Stimulated activated CD8-positive, alpha-beta memory T cell treated with anti-CD3 and anti-CD28 coated beads, Interleukin-4, amount 100 ng/mL, for 48 hours (primary cell): Measurements from ENCODE around the gene RERE.
"Not testable (repeated sequence)": the region's sequence is repeated elsewhere in the genome, so short reads cannot be mapped to it uniquely, and the experiment has no call there.

Source experiments
- DNase-seq: peaks from one replicate; pipeline ENCODE4 v3.0.0-alpha.2; 2020

Gene RERE

GRCh38 chr1:8712413-8713231, 104.8 kb downstream of the RERE start:
- DNase-seq: no peak

- no peak for DNase-seq
Observed at GRCh38 chr1:8711873-8712412, 105.5 kb downstream of the RERE start.

- DNase-seq: no peak
Observed at GRCh38 chr1:8711151-8711550, 106.3 kb downstream of the RERE start.

DNA sequence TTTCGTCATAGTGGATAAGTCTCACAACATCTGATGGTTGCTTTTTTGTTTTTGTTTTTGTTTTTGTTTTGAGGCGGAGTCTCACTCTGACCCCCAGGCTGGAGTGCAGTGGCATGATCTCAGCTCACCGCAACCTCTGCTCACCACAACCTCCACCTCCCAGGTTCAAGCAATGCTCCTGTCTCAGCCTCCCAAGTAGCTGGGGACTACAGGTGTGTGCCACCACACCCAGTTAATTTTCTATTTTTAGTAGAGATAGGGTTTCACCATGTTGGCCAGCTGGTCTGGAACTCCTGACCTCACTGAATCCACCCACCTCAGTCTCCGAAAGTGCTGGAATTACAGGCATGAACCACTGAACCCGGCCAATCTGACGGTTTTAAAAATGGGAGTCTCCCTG, 109.2 kb downstream of the RERE start:
- no peak for DNase-seq

GRCh38 chr1:8706995-8707396, 110.4 kb downstream of the RERE start:
- DNase-seq: no peak

DNA sequence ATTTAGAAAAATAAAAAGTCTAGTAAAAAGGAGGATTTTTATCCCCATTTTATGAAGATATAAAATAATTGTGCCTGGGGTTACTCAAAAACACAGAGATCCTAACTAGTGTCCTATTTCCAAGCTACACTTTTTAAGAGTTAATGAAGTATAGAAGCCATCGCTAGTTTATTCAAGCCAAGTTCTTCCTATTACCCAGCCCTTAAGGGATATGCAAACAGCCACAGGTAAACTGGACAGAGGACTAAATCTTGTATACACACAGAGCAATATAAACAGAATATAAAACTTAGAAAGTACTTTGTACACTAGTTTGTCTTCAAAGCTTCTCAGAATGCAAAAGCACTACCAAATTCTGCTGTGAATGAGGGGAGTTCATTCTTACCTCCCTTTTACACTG, 111.1 kb downstream of the RERE start:
- DNase-seq: no peak

DNA sequence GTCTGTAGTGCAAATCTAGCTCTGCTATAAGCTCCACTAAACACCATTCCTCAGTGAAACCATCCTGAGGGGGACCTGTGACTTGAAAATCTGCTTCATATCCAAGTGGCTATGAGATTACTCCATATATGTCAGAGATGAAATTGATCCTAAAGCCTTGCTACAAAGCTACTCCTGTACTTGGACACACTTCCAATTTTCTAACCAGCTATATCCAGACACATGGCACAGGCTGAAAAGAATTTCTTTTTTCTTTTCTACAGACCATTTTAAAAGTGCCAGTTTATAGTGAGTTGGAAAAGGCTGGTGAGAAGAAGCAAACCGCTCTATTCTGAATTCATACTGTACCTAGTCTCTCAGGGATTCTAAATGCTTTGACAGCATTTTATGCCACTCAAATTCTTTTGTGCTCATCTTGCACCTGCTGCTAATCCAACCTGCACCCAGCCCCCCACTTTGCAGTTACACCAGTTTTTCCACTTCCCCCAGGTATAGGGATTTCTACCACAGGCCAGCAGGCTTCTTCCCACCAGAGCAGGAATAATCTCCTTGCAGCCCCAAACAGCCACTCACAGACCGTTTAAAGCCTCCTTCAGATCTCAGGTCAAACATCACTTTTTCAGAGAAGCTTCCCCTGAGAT, 112.5 kb downstream of the RERE start:
- DNase-seq: no peak

DNA sequence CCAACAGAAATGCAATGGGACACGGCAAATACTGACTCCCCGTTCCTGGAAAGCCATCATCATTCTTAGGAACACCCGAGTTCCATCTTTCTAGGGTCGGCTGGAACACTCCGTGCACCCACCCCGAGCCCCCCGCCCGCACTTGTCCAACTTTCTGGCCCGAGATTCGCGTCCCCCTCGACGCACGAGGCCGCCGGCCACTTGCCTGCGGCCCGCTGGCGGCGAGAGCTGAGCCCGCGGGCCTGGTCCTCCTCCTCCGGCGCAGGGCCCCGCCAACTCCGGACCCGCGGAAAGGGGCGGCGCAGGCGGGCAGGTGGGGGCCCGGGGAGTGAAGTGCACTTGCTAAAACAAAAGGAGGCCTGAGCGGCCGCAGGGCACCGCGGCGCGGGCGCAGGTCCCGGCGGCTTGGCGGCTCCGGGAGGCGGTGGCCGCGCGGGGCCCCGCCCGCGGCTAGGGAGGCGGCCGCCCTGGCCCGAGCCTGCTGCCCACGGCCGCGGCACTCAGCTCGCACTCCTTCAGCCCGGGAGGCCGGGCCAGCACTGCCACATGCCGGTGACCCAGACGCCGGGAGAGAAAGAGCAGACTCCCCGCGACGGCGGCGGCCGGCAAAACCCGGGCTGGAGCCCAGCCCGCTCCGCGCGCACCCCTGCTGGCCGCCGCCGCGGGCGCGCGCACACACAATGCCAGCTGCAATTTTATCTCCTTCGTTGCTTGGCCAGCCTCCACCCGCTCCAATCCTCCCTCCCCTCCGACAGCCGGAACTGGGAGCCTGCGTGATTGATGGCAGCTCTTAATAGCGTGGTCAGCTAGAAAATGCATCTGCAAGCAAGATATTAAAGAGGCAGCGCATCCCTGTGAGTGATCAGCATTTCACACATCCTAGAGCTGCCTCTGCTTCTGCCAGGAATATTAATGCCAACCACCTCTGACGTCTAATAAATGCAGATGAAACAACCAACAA, 114.3 kb downstream of the RERE start:
- DNase-seq: peak; percentile 80

- no peak for DNase-seq
Observed at GRCh38 chr1:8702472-8702849, 115.0 kb downstream of the RERE start.

- no peak for DNase-seq
Observed at GRCh38 chr1:8701794-8702471, 115.5 kb downstream of the RERE start.

DNA sequence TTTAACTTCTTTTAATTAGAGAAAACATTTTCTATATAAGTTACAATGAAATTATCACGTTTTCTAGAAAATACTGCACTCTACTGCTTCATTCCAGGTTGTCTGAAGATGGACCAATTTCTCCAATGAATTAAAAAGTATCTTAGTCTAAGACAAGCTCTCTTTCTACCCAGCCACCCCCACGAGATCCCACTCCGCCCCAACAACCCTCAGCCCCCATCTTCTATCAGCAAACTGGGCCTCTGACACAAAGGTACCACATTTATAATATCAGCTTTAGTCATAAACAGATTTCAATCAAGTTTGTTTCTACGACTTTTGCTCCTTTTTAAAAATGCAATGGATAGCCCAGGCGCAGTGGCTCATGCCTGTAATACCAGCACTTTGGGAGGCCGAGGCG, 117.8 kb downstream of the RERE start:
- no peak for DNase-seq

GRCh38 chr1:8698937-8699447, 118.4 kb downstream of the RERE start:
- no peak for DNase-seq

DNA sequence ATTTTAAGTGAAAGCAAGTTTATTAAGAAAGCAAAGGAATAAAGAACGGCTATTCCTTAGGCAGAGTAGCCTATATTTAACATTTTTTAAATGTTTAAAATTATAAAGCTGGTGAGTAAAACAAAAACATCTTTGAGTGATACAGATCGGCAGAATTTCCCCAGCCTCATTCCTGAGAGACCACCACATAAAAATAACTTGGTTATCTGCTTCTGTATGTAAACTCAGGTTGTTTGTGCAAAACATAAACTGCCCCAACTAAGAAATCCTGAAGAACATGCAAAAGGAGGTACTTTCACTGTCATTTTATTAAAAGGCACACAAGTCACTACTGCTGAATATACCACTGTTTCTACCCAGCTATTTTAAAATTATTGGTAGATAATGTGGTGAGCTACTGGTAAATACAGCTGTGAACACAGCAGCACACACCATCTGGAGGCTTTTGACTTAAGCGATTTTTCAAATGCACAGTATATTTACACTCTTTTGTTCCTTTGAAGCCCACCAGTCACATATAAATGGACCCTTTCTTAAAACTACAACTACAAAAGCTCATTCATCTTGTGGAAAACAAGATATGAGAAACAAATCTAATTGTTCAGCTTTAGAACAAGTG, 119.3 kb downstream of the RERE start:
- DNase-seq: no peak

GRCh38 chr1:8695442-8695841, 122.0 kb downstream of the RERE start:
- DNase-seq: not testable (repeated sequence)

GRCh38 chr1:8693107-8693506, 124.3 kb downstream of the RERE start:
- no peak for DNase-seq

- no peak for DNase-seq
Observed at GRCh38 chr1:8691662-8692061, 125.8 kb downstream of the RERE start.

DNA sequence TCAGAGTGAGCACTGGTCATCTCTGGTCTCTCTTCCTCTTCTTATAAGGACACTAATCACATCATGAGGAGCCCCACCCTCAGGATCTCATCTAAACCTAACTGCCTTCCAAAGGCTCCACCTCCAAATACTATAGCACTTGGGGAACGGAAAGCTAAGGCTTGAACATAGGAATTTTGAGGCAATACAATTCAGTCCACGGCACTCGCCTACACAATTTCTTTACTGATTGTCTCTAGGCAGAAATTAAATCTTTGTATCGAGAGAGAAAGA, 127.3 kb downstream of the RERE start:
- no peak for DNase-seq

DNA sequence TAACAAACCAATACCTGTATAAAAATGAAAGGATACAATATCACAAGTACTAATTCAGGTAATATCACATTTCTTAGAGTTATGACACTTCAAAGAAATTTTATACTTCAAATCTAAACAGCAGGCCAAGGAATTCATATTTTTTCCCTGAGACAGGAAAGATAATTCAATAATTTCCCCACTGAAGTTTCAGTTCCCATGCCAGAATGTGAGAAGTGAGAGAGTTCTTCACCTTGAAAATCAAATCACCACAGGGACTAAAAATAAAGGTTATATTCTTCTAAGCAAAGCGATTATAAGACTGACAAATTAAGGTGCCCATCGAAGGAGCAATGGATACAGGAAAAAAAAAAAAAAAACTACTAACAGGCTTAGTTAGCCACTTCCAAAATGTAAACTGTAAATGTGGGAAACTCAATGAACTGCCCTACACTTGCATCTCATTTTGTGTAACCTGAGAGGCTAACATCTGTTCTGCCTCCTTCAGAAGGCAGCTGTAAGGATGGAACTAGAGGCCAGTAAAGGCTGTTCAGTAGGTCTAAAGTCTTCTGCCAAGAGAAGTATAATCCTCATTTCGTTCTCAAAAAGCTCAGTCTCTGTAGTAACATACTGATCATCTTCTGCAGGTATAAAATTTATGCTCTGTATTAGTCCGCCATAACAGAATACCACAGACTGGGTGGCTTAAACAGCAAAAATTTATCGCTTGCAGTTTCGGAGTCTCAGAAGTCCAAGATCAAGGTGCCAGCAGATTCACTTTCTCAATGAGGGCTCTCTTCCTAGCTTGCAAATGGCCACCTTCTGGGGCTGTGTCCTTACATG, 127.8 kb downstream of the RERE start:
- no peak for DNase-seq

- no peak for DNase-seq
Observed at GRCh38 chr1:8687538-8687937, 129.9 kb downstream of the RERE start.

GRCh38 chr1:8687039-8687438, 130.4 kb downstream of the RERE start:
- DNase-seq: no peak

DNA sequence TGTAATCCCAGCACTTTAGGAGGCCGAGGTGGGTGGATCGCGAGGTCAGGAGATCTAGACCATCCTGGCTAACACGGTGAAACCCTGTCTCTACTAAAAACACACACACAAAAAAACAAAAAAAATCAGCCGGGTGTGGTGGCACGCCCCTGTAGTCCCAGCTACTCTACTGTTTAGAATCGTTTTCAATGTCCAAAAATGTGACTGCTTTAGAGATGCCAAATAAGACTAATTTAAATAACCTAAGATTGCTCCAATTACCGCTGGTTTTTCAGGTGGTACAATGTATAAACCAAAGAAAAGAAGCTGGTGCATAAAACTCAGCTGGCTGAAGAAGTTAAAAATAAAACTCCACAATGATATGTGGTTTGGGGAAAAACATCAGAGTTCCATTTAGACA, 132.0 kb downstream of the RERE start:
- no peak for DNase-seq
